GM23248 (cell line): ENCODE data around the gene GSTT2.

Experiments
- EZH2 ChIP-seq: fragments of 200-600 bp; sonication (generic); IDR thresholded peaks from 2 replicates; pipeline ENCODE4 v1.6.1; 2018; ENCODE audit warnings: antibody characterized with exemption, mild to moderate bottlenecking; ENCODE audit not compliant: insufficient read depth, poor library complexity, severe bottlenecking
- EZH2phosphoT487 ChIP-seq: fragments of 200-600 bp; sonication (generic); IDR thresholded peaks from 2 replicates; pipeline ENCODE4 v1.6.1; 2018; ENCODE audit warnings: antibody characterized with exemption, moderate library complexity, mild to moderate bottlenecking, low read depth; ENCODE audit not compliant: insufficient read depth

GRCh38 chr22:24002272-24002671 lies 22.3 kb downstream of the GSTT2 start:
- no peak for TF ChIP-seq EZH2phosphoT487
- no peak for TF ChIP-seq EZH2
